ENCODE measurements around the gene SEMA5A.

DNA sequence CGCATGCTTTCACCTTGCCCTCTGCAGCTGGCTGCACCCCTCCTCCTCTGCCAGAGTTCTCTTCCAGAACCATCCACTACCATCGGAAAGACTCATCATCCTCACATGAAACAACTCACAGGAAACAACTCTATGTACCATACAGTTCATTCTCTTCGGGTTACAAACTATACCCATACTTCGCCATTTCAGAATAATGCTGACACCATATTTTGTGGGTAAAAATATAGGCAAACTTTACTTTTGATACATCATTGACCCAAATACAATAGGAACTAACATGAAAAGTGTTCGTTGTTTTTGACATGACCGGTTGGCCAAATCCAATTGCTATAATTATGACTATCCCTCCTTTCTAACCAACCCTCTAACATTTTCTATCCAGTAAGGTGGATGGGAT is 421.0 kb downstream of the SEMA5A start:
- TF ChIP-seq, protein P1, sequence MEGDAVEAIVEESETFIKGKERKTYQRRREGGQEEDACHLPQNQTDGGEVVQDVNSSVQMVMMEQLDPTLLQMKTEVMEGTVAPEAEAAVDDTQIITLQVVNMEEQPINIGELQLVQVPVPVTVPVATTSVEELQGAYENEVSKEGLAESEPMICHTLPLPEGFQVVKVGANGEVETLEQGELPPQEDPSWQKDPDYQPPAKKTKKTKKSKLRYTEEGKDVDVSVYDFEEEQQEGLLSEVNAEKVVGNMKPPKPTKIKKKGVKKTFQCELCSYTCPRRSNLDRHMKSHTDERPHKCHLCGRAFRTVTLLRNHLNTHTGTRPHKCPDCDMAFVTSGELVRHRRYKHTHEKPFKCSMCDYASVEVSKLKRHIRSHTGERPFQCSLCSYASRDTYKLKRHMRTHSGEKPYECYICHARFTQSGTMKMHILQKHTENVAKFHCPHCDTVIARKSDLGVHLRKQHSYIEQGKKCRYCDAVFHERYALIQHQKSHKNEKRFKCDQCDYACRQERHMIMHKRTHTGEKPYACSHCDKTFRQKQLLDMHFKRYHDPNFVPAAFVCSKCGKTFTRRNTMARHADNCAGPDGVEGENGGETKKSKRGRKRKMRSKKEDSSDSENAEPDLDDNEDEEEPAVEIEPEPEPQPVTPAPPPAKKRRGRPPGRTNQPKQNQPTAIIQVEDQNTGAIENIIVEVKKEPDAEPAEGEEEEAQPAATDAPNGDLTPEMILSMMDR (IDR thresholded peaks at IDR 0.05): no peak
- TF ChIP-seq NR1H2 (CRISPR knock-in tag; IDR thresholded peaks at IDR 0.05): no peak
- no peak for TF ChIP-seq ATF3 (CRISPR knock-in tag; conservative IDR thresholded peaks at IDR 0.05)
- TF ChIP-seq ESRRA (CRISPR knock-in tag; IDR thresholded peaks at IDR 0.05; ENCODE audit: borderline replicate concordance): no peak

All from WTC11 (cell line).